ENCODE data around the gene NEK10. TPM values are rescaled to one million over a fixed set of nuclear protein-coding genes. Genes with fewer than 3 reads are reported as not detected.

NEK10 gene
- total RNA-seq, 1 experiment from 2014 or later, result 1.2 TPM

DNA sequence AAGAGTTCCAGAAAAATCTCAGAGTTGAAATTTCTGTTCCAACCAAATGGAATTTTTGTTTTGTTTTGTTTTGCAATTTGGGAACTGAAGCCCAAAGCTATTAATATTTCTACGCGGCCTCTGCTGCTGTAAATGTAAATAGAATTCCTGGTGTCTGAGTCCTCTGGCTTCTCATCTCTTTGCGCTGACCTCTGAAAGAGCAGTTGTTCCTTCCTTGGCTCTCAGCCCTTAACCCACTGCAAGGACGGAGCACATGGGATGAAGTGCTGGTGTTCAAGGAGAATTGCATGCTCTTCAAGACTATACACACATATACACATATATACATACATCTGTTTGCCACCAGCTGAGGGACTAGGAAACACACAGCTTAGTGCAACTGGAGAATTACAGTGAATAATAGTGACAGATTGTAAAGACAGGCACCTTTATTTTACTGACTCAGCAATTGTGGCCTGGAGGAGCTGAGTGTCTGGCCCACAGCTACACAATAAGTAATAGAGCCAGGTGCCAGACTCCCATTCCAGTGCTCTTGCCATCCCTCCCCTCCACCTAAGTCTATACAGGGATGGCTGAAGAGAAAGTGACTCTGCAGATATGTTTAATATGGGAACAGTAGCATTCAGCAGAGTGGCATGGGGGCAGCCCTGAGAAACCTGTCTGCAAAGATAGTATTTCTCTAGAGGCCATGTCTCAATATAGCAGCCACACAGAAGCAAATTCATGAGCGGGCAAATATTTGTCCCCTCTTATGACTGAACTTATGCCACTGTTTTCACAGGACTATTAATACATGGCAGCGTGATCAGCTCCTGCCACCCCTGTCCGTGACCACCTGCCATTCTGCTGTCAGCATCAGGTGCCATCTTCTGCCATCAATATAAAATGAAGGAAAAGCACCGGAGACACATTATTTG, 42.3 kb downstream of the NEK10 start:
- ChIA-PET POLR2A (no interaction called here), RAD21 (ENCODE audit: low non-redundant PET in 1 of 2, low total read pairs in 2 of 2, uncharacterized antibody in 2 of 2, unreplicated experiment in 2 of 2) (no interaction called here), CTCF (no interaction called here)
- Histone ChIP-seq H3K27ac (ENCODE audit: low read depth, low read length) (no peak overlapping the region), H3K4me2 (ENCODE audit: low read length) (no peak overlapping the region), H3K9ac (ENCODE audit: low read length) (no peak overlapping the region), H4K20me1 (ENCODE audit: insufficient read depth) (no peaks in the 10 kb centered on the region), H3K9me2 (ENCODE audit: insufficient read depth) (no peaks in the 10 kb centered on the region), H3K79me2 (ENCODE audit: insufficient read depth, low read length) (no peaks in the 10 kb centered on the region), H3K27me3 (ENCODE audit: insufficient read depth, low read length) (no peaks in the 10 kb centered on the region), H3K4me1 (ENCODE audit: control insufficient read depth in 1 of 2, insufficient read depth in 2 of 2, low read length in 2 of 2) (no peaks in the 10 kb centered on the region), H3K36me3 (ENCODE audit: control insufficient read depth in 1 of 2, insufficient read depth in 2 of 2, low read length in 2 of 2) (no peaks in the 10 kb centered on the region), H3K4me3 (replicated peaks in 1 of 2; ENCODE audit: low read depth in 1 of 2, low read length in 2 of 2) (no peak overlapping the region), H2AFZ (ENCODE audit: low read depth, low read length, poor library complexity, severe bottlenecking) (no peak overlapping the region), H3K9me3 (ENCODE audit: control insufficient read depth in 1 of 2, insufficient read depth in 1 of 2, low read depth in 1 of 2, low read length in 2 of 2) (no peaks in the 10 kb centered on the region)
- no TSS peak for BruUV-seq (replicated peaks)
- ATAC-seq (no peak), DNase-seq (ENCODE audit: low read depth, low spot score) (no peak)
- intact Hi-C loops (cut with micrococcal nuclease), result no loop called here
- TF ChIP-seq SP1 (IDR thresholded peaks at IDR 0.05; ENCODE audit: low read depth) (no peak), FOSL1 (IDR thresholded peaks at IDR 0.05; ENCODE audit: low read depth) (no peak), TCF7L2 (IDR thresholded peaks at IDR 0.05; ENCODE audit: borderline replicate concordance, extremely low read depth, insufficient read depth, insufficient read length) (no peak), JUND (IDR thresholded peaks at IDR 0.05) (no peak), EZH2phosphoT487 (IDR thresholded peaks at IDR 0.05; ENCODE audit: borderline replicate concordance) (no peak), RAD21 (IDR thresholded peaks at IDR 0.05; ENCODE audit: low read depth) (no peak), EGR1 (IDR thresholded peaks at IDR 0.05; ENCODE audit: low read depth) (no peak), ZFX (IDR thresholded peaks at IDR 0.05) (no peak), YY1 (IDR thresholded peaks at IDR 0.05; ENCODE audit: extremely low read depth, insufficient replicate concordance, low read depth, low read length) (no peak), CEBPB (IDR thresholded peaks at IDR 0.05; ENCODE audit: low read depth) (no peak), SRF (IDR thresholded peaks at IDR 0.05; ENCODE audit: low read depth) (no peak), SIN3A (IDR thresholded peaks at IDR 0.05; ENCODE audit: low read depth) (no peak), POLR2AphosphoS5 (IDR thresholded peaks at IDR 0.05; ENCODE audit: low read depth, low read length) (no peak), POLR2A (IDR thresholded peaks at IDR 0.05; ENCODE audit: borderline replicate concordance, extremely low read depth, insufficient read depth, insufficient read length) (no peak)
- TF ChIP-seq, protein P1, sequence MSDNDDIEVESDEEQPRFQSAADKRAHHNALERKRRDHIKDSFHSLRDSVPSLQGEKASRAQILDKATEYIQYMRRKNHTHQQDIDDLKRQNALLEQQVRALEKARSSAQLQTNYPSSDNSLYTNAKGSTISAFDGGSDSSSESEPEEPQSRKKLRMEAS (IDR thresholded peaks at IDR 0.05), result no peak
- TF ChIP-seq, protein P2, sequence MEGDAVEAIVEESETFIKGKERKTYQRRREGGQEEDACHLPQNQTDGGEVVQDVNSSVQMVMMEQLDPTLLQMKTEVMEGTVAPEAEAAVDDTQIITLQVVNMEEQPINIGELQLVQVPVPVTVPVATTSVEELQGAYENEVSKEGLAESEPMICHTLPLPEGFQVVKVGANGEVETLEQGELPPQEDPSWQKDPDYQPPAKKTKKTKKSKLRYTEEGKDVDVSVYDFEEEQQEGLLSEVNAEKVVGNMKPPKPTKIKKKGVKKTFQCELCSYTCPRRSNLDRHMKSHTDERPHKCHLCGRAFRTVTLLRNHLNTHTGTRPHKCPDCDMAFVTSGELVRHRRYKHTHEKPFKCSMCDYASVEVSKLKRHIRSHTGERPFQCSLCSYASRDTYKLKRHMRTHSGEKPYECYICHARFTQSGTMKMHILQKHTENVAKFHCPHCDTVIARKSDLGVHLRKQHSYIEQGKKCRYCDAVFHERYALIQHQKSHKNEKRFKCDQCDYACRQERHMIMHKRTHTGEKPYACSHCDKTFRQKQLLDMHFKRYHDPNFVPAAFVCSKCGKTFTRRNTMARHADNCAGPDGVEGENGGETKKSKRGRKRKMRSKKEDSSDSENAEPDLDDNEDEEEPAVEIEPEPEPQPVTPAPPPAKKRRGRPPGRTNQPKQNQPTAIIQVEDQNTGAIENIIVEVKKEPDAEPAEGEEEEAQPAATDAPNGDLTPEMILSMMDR (IDR thresholded peaks at IDR 0.05 in 2 of 3, conservative IDR thresholded peaks at IDR 0.05 in 1 of 3; ENCODE audit: borderline replicate concordance in 1 of 3, insufficient read depth in 1 of 3, low read depth in 2 of 3, low read length in 2 of 3), result no peak
- TF ChIP-seq, protein P3, sequence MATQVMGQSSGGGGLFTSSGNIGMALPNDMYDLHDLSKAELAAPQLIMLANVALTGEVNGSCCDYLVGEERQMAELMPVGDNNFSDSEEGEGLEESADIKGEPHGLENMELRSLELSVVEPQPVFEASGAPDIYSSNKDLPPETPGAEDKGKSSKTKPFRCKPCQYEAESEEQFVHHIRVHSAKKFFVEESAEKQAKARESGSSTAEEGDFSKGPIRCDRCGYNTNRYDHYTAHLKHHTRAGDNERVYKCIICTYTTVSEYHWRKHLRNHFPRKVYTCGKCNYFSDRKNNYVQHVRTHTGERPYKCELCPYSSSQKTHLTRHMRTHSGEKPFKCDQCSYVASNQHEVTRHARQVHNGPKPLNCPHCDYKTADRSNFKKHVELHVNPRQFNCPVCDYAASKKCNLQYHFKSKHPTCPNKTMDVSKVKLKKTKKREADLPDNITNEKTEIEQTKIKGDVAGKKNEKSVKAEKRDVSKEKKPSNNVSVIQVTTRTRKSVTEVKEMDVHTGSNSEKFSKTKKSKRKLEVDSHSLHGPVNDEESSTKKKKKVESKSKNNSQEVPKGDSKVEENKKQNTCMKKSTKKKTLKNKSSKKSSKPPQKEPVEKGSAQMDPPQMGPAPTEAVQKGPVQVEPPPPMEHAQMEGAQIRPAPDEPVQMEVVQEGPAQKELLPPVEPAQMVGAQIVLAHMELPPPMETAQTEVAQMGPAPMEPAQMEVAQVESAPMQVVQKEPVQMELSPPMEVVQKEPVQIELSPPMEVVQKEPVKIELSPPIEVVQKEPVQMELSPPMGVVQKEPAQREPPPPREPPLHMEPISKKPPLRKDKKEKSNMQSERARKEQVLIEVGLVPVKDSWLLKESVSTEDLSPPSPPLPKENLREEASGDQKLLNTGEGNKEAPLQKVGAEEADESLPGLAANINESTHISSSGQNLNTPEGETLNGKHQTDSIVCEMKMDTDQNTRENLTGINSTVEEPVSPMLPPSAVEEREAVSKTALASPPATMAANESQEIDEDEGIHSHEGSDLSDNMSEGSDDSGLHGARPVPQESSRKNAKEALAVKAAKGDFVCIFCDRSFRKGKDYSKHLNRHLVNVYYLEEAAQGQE (IDR thresholded peaks at IDR 0.05; ENCODE audit: low read depth), result no peak
